Spleen (tissue), 7 donors: ENCODE results near the gene PPP3CA.

Experiments used
- POLR2A ChIP-seq, 3 donors: fragments of 450-650 bp; IDR thresholded peaks; one replicate each; pipeline ENCODE4 v1.5.1; 2017; ENCODE audit warnings: antibody characterized with exemption in 3 of 3, mild to moderate bottlenecking in 1 of 3
- TF ChIP-seq, protein P1 (sequence below), 11 experiments: fragments of 200-600 bp in 7 of 11; fragments of 450-650 bp in 4 of 11; sonication (generic) in 4 of 11; IDR thresholded peaks in 8 of 11; conservative IDR thresholded peaks in 3 of 11; 1 replicate in 7 of 11; 2 replicates in 4 of 11; pipeline versions ENCODE4 v1.4.0 to v1.8.0; 2016 to 2021; ENCODE audit warnings: antibody characterized with exemption in 11 of 11, inconsistent platforms in 4 of 11, mild to moderate bottlenecking in 1 of 11
- donor health status: DM: no; HTN: no; CAD: no; lungs with moderate emphysema.
- donor health status: DM: no; HTN: no; CAD: no.
- donor health status: DM: no; HTN: no; CAD: no.

DNA sequence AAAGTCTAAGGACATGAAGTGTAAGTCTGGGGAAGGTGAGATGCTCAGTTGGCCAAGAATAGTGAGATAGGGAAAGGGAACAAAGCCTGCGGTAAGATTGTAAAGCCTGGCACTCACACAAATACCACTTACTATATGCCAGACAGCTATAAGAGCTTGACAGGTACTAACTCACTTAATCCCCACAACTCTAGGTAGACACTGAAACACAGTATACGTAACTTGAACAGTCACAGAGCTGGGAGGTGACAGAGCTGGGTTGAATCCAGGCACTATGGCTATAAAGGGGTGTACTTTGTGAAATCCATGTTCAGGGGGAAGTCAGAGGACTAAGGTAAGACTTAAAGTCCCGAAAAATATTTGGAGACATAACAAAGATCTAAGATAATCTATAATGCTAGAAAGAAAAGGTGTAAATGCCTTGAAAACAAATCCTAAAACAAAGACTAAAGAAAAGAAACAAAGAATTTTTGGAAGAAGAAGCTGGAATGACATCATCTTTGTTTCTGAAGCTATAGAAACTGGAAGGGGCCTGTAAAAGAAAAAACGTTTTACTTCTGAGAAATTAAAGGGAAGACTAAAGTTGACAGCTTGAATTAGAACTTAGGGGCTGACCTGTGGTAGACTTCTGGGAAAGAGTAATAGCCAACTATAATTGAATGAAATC lies 172.5 kb downstream of the PPP3CA start:
- TF ChIP-seq, protein P1, sequence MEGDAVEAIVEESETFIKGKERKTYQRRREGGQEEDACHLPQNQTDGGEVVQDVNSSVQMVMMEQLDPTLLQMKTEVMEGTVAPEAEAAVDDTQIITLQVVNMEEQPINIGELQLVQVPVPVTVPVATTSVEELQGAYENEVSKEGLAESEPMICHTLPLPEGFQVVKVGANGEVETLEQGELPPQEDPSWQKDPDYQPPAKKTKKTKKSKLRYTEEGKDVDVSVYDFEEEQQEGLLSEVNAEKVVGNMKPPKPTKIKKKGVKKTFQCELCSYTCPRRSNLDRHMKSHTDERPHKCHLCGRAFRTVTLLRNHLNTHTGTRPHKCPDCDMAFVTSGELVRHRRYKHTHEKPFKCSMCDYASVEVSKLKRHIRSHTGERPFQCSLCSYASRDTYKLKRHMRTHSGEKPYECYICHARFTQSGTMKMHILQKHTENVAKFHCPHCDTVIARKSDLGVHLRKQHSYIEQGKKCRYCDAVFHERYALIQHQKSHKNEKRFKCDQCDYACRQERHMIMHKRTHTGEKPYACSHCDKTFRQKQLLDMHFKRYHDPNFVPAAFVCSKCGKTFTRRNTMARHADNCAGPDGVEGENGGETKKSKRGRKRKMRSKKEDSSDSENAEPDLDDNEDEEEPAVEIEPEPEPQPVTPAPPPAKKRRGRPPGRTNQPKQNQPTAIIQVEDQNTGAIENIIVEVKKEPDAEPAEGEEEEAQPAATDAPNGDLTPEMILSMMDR (IDR thresholded peaks at IDR 0.05 in 8 of 11, conservative IDR thresholded peaks at IDR 0.05 in 3 of 11) = no peak
- no peak for TF ChIP-seq POLR2A (IDR thresholded peaks at IDR 0.05)
